Right lobe of liver (tissue), 4 donors: ENCODE measurements around the gene KRTAP19-7.

Source experiments
- POLR2A ChIP-seq: fragments of 450-650 bp; IDR thresholded peaks from one replicate; pipeline ENCODE4 v1.6.1; 2017; ENCODE audit warnings: antibody characterized with exemption, mild to moderate bottlenecking
- TF ChIP-seq, protein P1 (sequence below), 4 donors: fragments of 200-600 bp in 3 of 4; fragments of 450-650 bp in 1 of 4; IDR thresholded peaks; one replicate each; pipeline versions ENCODE4 v1.5.1 to v1.8.0; 2016 to 2022; ENCODE audit warnings: antibody characterized with exemption in 4 of 4, mild to moderate bottlenecking in 2 of 4
- donor health status: DM: no; HTN: no; CAD: no.
- donor health status: DM: no; HTN: no; CAD: no.
- donor health status: DM: no; HTN: yes; CAD: no.

DNA sequence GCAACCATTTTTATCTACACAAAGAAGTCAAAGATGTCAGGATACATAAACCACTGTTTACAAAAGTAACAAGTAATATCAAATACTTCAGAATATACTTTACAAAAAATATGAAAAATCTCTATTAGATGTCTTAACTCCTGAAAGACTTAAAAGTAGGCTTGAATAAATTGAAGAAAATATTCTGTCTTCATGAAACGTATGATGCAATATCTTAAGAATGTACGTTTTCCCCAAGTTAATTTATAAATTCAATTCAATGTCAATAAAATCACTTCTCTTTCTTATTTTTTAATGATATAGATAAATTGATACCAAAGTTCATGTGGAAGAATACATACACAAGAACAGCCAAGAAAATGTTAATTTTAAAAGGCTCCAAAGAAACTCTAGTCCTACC lies 6.0 kb downstream of the KRTAP19-7 start:
- TF ChIP-seq, protein P1, sequence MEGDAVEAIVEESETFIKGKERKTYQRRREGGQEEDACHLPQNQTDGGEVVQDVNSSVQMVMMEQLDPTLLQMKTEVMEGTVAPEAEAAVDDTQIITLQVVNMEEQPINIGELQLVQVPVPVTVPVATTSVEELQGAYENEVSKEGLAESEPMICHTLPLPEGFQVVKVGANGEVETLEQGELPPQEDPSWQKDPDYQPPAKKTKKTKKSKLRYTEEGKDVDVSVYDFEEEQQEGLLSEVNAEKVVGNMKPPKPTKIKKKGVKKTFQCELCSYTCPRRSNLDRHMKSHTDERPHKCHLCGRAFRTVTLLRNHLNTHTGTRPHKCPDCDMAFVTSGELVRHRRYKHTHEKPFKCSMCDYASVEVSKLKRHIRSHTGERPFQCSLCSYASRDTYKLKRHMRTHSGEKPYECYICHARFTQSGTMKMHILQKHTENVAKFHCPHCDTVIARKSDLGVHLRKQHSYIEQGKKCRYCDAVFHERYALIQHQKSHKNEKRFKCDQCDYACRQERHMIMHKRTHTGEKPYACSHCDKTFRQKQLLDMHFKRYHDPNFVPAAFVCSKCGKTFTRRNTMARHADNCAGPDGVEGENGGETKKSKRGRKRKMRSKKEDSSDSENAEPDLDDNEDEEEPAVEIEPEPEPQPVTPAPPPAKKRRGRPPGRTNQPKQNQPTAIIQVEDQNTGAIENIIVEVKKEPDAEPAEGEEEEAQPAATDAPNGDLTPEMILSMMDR (IDR thresholded peaks at IDR 0.05) = no peak
- no peak for TF ChIP-seq POLR2A
